ENCODE measurements around the gene FCRL5. TPM values are rescaled to one million over a fixed set of nuclear protein-coding genes. Genes with fewer than 3 reads are reported as not detected.

The FCRL5 gene
- total RNA-seq, 2 donors from 2014 or later, result 0.16 TPM; not detected in 1

DNA sequence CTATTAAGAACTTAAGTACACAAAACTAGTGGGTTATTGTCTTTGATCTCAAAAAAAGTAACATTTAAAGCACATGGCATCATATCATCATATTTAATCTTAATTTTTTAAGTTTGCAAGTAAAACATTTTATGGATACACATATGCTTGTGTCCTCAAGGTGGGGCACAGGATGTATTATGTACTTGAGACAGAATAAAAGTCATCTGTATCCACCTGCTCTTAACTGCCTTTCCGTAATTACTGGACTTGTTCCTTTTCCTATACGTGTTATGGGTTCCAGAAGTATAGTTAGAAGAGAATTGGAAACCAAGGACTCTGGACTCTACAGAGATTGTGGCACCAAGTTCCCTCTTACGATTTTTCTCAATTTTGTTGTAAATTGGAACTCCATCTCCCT lies 79.4 kb downstream of the FCRL5 start:
- no peaks in the 10 kb centered on the region for H3K36me3 ChIP-seq

GRCh38 chr1:157472056-157472701 lies 80.1 kb downstream of the FCRL5 start:
- no peak for DNase-seq (ENCODE audit: low spot score)
- Histone ChIP-seq H3K27ac (no peak overlapping the region), H3K4me1 (no peaks in the 10 kb centered on the region), H3K36me3 (no peaks in the 10 kb centered on the region), H3K4me3 (no peak overlapping the region), H3K9me3 (peaks cover 0 to 15% of the 10 kb centered on the region in 2 donors), H3K27me3 (no peaks in the 10 kb centered on the region)
- TF ChIP-seq CTCF (IDR thresholded peaks at IDR 0.05), result no peak

More for the DNA sequence above, 79.4 kb downstream of the FCRL5 start:
- Histone ChIP-seq H3K9me3 (peaks cover 0 to 23% of the 10 kb centered on the region in 2 donors), H3K27me3 (no peaks in the 10 kb centered on the region), H3K27ac (no peak overlapping the region), H3K4me3 (no peak overlapping the region), H3K4me1 (no peaks in the 10 kb centered on the region)
- no peak for DNase-seq (ENCODE audit: low spot score)
- TF ChIP-seq CTCF (IDR thresholded peaks at IDR 0.05), result no peak

DNA sequence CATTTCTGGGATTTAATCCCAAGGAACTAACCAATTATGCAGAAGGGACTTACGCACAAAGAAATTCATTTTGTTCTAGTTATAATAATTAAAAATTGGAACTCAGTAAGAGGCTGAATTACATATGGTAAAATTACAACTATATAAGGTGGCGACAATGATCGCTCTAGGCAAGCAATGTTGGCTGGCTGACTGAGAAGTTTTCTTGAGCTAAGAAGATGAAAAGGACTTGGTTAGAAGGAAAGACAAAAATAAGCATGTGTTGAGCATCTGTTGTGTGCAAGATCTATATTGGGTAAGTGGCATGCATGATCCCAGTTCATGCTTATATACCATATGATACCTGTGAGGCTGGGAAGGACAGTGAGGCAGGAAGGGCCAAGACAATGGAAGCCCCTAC lies 80.8 kb downstream of the FCRL5 start:
- H3K36me3 ChIP-seq, result no peaks in the 10 kb centered on the region
- H3K4me1 ChIP-seq, result no peaks in the 10 kb centered on the region
- no peak overlapping the region for H3K4me3 ChIP-seq
- no peak for TF ChIP-seq CTCF (IDR thresholded peaks at IDR 0.05)
- no peak for DNase-seq (ENCODE audit: low spot score)
- H3K9me3 ChIP-seq, result peaks cover 0 to 13% of the 10 kb centered on the region in 2 donors
- H3K27ac ChIP-seq, result no peak overlapping the region
- H3K27me3 ChIP-seq, result no peaks in the 10 kb centered on the region

DNA sequence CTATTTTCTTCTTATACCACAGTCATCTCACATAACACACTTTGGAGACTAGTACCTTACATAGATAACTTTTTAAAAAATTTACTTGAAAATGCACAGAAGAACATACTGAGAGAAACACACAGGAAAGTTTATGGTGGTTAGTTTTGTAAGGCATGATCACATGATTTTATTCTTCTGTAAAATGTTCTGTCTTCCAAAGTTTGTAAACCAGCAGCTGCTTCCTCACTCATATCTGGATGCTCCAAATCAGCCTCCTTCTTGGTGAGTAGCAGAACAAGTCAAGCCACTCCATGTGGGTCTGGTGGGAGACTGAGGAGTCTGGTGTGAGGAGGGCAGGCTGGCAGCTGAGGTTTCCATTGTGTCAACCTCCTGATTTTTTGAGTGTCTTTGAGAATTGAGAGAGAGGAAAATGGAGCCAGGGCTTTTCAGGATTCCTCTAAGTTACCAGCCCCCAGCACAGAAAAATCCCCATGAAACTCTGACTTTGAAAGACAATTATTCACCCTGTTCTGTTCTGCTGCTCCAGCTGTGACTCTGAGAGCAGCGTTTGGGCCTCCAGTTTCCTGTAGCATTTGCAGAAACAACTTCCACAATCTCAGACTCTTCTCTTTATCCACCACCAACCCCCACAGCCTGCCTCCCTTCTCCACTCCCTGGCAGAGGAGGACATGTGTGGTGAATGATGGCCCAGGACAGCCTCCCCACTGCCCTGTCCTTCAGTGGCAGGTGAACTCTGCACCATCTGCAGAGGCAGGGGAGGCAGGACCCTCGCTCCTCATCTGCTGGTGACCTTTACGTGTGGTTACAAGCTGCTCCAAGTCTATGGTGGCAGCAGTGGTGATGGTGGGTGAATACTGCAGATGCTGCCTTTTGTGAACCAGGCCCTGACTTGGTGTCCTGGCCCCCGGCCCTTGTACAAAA lies 82.3 kb downstream of the FCRL5 start:
- Histone ChIP-seq H3K4me1 (no peaks in the 10 kb centered on the region), H3K9me3 (peaks cover 0 to 2% of the 10 kb centered on the region in 2 donors), H3K36me3 (no peaks in the 10 kb centered on the region), H3K27ac (no peak overlapping the region), H3K27me3 (no peaks in the 10 kb centered on the region), H3K4me3 (no peak overlapping the region)
- no peak for DNase-seq (ENCODE audit: low spot score)
- no peak for TF ChIP-seq CTCF (IDR thresholded peaks at IDR 0.05)

- H3K27me3 ChIP-seq, result no peaks in the 10 kb centered on the region
- H3K27ac ChIP-seq, result no peak overlapping the region
- no peaks in the 10 kb centered on the region for H3K4me1 ChIP-seq
- H3K4me3 ChIP-seq, result no peak overlapping the region
- H3K36me3 ChIP-seq, result no peaks in the 10 kb centered on the region
- no peak for TF ChIP-seq CTCF (IDR thresholded peaks at IDR 0.05)
- no peak for DNase-seq (ENCODE audit: low spot score)
- no peaks in the 10 kb centered on the region for H3K9me3 ChIP-seq
Measured at GRCh38 chr1:157469300-157469699, 83.0 kb downstream of the FCRL5 start.

Measured in right atrium auricular region (tissue), 2 donors.